C4-2B (cell line): ENCODE data around the gene ACCS.

Source experiments
- H3K27ac ChIP-seq: fragments of 450-650 bp; 2 replicates; pipeline ENCODE4 v1.5.1; 2017
- ZFX ChIP-seq: fragments of 450-650 bp; IDR thresholded peaks from 2 replicates; pipeline ENCODE4 v1.6.1; 2017
- TF ChIP-seq, protein P1 (sequence below): fragments of 450-650 bp; conservative IDR thresholded peaks from 2 replicates; pipeline ENCODE4 v1.5.1; 2017; ENCODE audit warnings: mild to moderate bottlenecking

Gene ACCS

DNA sequence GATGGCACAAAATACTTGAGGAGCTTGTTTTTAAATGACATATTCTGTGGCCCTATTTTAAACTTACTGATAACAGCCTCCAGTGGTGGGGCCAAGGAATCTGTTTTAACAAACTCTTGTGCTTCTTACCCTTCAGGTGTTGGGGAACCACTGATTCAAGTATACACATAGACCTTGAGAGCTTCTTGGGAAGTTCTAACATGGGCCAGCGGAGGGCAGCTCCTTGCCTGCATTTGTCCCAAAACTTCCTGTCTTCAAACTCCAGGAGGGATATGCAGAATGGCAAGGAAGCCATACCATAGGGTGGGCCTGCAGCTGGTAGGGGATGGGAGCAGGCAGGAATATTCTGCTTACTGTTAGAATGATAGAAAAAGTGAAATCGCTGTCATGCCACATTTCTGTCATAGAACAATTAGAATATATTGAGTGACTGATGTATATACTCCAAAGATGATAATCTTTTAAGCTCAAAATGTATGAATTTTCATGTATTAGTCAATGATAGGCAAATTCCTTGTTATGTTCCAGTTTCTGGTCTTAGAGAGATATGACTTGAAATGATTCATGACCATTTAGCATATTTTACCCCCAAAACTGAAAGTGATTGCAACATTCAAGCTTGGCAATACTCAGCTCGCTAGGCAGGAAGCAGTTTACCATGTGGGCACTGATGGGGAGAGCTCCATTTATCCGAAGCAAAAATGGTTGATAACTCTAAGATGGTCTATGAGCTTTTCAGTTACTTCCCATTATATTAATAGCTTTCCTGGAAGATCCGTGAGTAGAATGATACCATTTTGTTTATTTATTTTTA is 38.6 kb downstream of the ACCS start:
- no peak overlapping the region for H3K27ac ChIP-seq
- TF ChIP-seq, protein P1, sequence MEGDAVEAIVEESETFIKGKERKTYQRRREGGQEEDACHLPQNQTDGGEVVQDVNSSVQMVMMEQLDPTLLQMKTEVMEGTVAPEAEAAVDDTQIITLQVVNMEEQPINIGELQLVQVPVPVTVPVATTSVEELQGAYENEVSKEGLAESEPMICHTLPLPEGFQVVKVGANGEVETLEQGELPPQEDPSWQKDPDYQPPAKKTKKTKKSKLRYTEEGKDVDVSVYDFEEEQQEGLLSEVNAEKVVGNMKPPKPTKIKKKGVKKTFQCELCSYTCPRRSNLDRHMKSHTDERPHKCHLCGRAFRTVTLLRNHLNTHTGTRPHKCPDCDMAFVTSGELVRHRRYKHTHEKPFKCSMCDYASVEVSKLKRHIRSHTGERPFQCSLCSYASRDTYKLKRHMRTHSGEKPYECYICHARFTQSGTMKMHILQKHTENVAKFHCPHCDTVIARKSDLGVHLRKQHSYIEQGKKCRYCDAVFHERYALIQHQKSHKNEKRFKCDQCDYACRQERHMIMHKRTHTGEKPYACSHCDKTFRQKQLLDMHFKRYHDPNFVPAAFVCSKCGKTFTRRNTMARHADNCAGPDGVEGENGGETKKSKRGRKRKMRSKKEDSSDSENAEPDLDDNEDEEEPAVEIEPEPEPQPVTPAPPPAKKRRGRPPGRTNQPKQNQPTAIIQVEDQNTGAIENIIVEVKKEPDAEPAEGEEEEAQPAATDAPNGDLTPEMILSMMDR = peak; percentile 20; the same call in 1 of the 2 replicates
- no peak for TF ChIP-seq ZFX

DNA sequence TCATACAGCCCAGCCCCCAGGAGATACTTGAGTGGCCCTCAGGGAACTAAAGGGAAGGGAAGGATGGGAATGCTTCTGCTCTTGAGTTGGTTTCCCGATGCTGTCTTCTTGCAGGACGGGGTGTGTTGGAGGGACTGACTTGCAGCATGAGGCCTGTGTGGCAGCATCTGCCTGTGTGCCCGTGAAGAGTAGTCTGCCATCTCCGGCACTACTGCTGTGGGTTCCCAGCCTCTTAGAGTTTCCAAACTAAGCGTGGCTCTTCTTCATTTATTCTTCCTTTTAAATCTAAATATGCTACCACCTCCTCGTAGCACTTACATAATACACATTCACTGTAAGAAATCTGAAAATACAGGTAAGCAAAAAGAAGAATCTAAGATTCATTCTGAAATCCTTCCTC is 42.2 kb downstream of the ACCS start:
- TF ChIP-seq ZFX = no peak
- TF ChIP-seq, protein P1 = no peak
- H3K27ac ChIP-seq = no peak overlapping the region

DNA sequence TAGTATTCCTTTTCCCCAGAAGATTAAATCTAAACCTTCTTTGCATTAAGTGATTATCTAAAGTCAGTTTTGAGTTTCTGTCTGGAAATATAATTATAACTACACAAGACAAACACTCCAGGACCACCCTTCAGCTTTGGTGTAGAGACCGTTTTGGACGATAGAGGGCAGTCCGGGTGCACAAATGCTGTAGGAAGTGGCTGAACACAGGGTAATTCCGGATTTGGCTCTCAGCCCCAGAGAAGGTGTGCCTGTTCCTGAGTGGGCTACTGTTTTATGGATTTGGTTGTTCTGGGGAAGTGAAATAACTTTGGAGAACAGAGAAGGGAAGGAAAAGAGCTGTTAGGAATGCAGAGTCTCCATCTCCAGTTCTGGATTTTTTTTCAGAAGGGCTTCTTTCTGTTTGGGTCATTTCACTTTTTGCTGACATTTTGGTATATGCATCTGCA is 44.2 kb downstream of the ACCS start:
- no peak overlapping the region for H3K27ac ChIP-seq
- no peak for TF ChIP-seq ZFX
- TF ChIP-seq, protein P1 = peak; percentile 95

DNA sequence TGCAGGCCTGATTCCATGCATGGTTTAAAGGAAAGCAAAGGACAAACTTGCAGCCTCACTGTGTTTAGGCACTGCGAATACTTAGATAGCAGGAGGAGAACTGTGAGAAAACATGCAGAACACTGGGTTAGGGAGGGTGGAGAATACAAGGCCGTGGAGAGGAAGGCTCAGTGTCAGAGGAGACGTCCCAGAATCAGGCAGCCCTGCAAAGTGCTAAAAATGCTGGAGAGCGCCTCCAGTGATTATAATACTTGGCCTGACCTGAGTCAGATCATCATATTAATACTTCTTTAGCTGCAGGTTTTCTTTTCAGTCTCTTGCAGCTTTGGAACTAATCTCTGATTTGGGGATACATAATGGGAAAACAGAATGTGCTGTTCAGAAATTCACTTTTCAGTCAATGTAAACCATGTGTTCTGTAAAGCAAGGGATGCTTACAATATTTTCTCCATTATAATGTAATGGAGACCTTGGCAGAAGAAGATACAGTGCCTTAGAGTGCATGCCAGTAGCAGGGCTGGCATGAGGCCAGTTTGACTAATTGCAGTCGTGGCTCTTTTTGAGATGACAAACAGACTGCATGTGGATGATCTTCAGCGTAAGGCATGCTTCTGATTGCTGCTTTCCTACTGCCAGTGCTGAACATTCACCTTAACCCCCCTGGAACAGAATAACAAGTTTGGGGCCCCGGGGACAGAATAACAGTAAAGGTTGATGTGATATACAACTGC is 46.2 kb downstream of the ACCS start:
- H3K27ac ChIP-seq = no peak overlapping the region
- TF ChIP-seq, protein P1 = no peak
- no peak for TF ChIP-seq ZFX

DNA sequence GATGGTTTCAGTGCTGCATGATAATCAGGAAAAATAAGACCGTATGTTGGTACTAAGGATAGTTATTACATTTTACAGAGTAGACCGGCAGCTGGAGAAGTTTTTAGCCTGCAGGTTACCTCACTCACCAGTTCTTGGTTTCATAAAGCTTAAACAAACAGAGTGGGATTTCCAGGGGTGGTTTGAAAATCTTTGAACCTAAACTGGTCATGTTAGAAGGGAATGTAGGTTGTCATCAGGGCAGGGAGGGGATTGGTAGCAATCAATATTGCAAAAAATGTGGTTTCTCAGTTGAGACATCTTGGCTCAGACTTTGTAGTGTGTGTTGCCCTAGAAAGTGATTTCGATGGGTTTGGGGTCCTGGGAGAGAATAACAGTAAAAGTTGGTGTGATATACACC is 46.9 kb downstream of the ACCS start:
- H3K27ac ChIP-seq = no peak overlapping the region
- TF ChIP-seq ZFX = no peak
- TF ChIP-seq, protein P1 = no peak

DNA sequence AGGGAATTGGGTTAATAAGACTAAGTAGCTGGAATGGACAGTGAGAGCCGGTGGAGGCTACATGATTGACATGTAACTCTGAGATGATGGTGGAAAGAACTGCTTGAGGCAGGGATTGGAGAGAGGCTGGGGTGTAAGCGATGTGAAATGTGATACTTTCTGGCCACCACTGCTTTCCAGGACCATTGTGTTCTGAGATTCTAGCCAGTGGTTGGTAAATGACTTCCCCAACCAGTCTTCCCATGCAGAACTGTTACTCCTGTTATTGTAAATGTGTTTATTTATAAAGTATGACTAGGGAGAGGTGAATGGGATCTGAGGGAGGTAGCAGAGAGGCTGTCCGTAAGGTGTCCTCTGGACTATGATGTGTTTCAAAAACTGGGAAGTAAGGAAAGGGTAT is 47.5 kb downstream of the ACCS start:
- no peak overlapping the region for H3K27ac ChIP-seq
- TF ChIP-seq, protein P1 = no peak
- TF ChIP-seq ZFX = no peak

DNA sequence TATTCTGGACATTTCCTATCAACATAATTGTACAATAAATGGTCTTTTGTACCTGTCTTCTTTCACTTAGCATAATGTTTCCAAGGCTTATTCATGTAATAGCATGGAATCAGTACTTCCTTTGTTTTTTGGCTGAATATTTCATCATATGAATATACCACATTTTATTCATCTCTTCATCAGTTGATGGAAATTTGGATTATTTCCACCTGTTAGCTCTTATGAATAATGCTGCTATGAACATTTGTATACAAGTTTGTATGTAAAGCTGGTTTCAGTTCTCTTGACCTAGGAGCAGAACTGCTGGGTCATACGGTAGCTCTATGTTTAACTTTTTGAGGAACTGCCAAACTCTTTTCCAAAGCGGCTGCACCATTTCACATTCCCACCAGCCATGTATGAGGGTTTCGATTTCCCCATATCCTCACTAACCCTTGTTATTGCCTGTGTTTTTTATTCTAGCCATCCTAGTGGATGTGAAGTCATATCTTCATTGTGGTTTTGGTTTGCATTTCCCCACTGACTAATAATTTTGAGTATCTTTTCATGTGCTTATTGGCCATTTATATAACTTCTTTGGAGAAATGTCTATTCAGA is 50.3 kb downstream of the ACCS start:
- TF ChIP-seq ZFX = no peak
- TF ChIP-seq, protein P1 = no peak
- no peak overlapping the region for H3K27ac ChIP-seq
